H7 (cell line): ENCODE measurements around the gene BCL11A. TPM values are rescaled to one million over a fixed set of nuclear protein-coding genes. Genes with fewer than 3 reads are reported as not detected.

Experiments
- DNase-seq: peaks from one replicate; pipeline ENCODE4 v3.0.0; 2012
- H3K27me3 ChIP-seq: 2 replicates; pipeline ENCODE4 v1.6.0; 2011; ENCODE audit warnings: mild to moderate bottlenecking, low read length; ENCODE audit not compliant: control insufficient read depth, insufficient read depth
- H3K36me3 ChIP-seq: replicated peaks from 2 replicates; pipeline ENCODE4 v1.5.1; 2011; ENCODE audit warnings: low read length; ENCODE audit not compliant: control insufficient read depth, insufficient read depth
- H3K4me3 ChIP-seq: 2 replicates; pipeline ENCODE4 v1.5.1; 2011; ENCODE audit warnings: low read depth, mild to moderate bottlenecking, control low read depth, low read length, moderate library complexity; ENCODE audit not compliant: insufficient read depth
- total RNA-seq: library from RNA; depleted of rRNA; stranded (reverse); fragments of >200 nt; shearing (Covaris generic); gene quantifications from 2 replicates; pipeline ENCODE4 v1.2.3, GENCODE V29; 2014

BCL11A gene
- total RNA-seq, 1 experiment from 2014 or later = 30.5 TPM

- no peak for DNase-seq
- Histone ChIP-seq H3K36me3 (peaks cover 1% of the 10 kb centered on the region; the same call in 1 of the 2 replicates), H3K27me3 (no peaks in the 10 kb centered on the region), H3K4me3 (no peak overlapping the region)
These were observed 62.6 kb downstream of the BCL11A start for GRCh38 chr2:60490848-60491247.

GRCh38 chr2:60490441-60490840 is 63.0 kb downstream of the BCL11A start:
- Histone ChIP-seq H3K36me3 (peaks cover 1% of the 10 kb centered on the region; the same call in 1 of the 2 replicates), H3K27me3 (no peaks in the 10 kb centered on the region), H3K4me3 (no peak overlapping the region)
- DNase-seq = no peak

GRCh38 chr2:60489289-60489688 is 64.2 kb downstream of the BCL11A start:
- Histone ChIP-seq H3K36me3 (peaks cover 1% of the 10 kb centered on the region; the same call in 1 of the 2 replicates), H3K4me3 (no peak overlapping the region), H3K27me3 (no peaks in the 10 kb centered on the region)
- no peak for DNase-seq

GRCh38 chr2:60488291-60488690 is 65.2 kb downstream of the BCL11A start:
- DNase-seq = no peak
- H3K4me3 ChIP-seq = no peak overlapping the region
- H3K27me3 ChIP-seq = no peaks in the 10 kb centered on the region
- peaks cover 1% of the 10 kb centered on the region for H3K36me3 ChIP-seq

- peaks cover 1% of the 10 kb centered on the region for H3K36me3 ChIP-seq
- DNase-seq = no peak
- no peak overlapping the region for H3K4me3 ChIP-seq
- H3K27me3 ChIP-seq = no peaks in the 10 kb centered on the region
These were observed 66.3 kb downstream of the BCL11A start for GRCh38 chr2:60487174-60487573.

GRCh38 chr2:60486551-60486950 is 66.9 kb downstream of the BCL11A start:
- Histone ChIP-seq H3K27me3 (no peaks in the 10 kb centered on the region), H3K36me3 (peaks cover 1% of the 10 kb centered on the region), H3K4me3 (no peak overlapping the region)
- no peak for DNase-seq

- no peak for DNase-seq
- Histone ChIP-seq H3K27me3 (no peaks in the 10 kb centered on the region), H3K36me3 (peaks cover 1% of the 10 kb centered on the region), H3K4me3 (no peak overlapping the region)
These were observed 67.4 kb downstream of the BCL11A start for GRCh38 chr2:60486067-60486466.

- no peak for DNase-seq
- Histone ChIP-seq H3K36me3 (peaks cover 1% of the 10 kb centered on the region), H3K27me3 (no peaks in the 10 kb centered on the region), H3K4me3 (no peak overlapping the region)
These were observed 67.9 kb downstream of the BCL11A start for GRCh38 chr2:60485550-60485949.

- DNase-seq = no peak
- Histone ChIP-seq H3K36me3 (peaks cover 1% of the 10 kb centered on the region), H3K27me3 (no peaks in the 10 kb centered on the region), H3K4me3 (no peak overlapping the region)
These were observed 68.4 kb downstream of the BCL11A start for GRCh38 chr2:60485055-60485454.

- no peak for DNase-seq
- no peaks in the 10 kb centered on the region for H3K27me3 ChIP-seq
- no peak overlapping the region for H3K4me3 ChIP-seq
- H3K36me3 ChIP-seq = peaks cover 1% of the 10 kb centered on the region
These were observed 69.3 kb downstream of the BCL11A start for GRCh38 chr2:60484133-60484645.

GRCh38 chr2:60483401-60483800 is 70.1 kb downstream of the BCL11A start:
- peaks cover 1% of the 10 kb centered on the region for H3K36me3 ChIP-seq
- no peaks in the 10 kb centered on the region for H3K27me3 ChIP-seq
- no peak overlapping the region for H3K4me3 ChIP-seq
- DNase-seq = no peak

- H3K4me3 ChIP-seq = no peak overlapping the region
- no peak for DNase-seq
- H3K27me3 ChIP-seq = peaks cover 3% of the 10 kb centered on the region
- peaks cover 1% of the 10 kb centered on the region for H3K36me3 ChIP-seq
These were observed 71.2 kb downstream of the BCL11A start for GRCh38 chr2:60482222-60482621.

- Histone ChIP-seq H3K36me3 (no peaks in the 10 kb centered on the region; the same call in 1 of the 2 replicates), H3K4me3 (no peak overlapping the region), H3K27me3 (peaks cover 3% of the 10 kb centered on the region)
- no peak for DNase-seq
These were observed 72.2 kb downstream of the BCL11A start for GRCh38 chr2:60481257-60481656.

- no peak for DNase-seq
- peaks cover 6% of the 10 kb centered on the region for H3K27me3 ChIP-seq
- H3K36me3 ChIP-seq = no peaks in the 10 kb centered on the region; the same call in 1 of the 2 replicates
- H3K4me3 ChIP-seq = no peak overlapping the region
These were observed 73.2 kb downstream of the BCL11A start for GRCh38 chr2:60480089-60480773.

GRCh38 chr2:60479226-60480088 is 74.0 kb downstream of the BCL11A start:
- DNase-seq = no peak
- H3K4me3 ChIP-seq = no peak overlapping the region
- peaks cover 6% of the 10 kb centered on the region for H3K27me3 ChIP-seq
- no peaks in the 10 kb centered on the region; the same call in 1 of the 2 replicates for H3K36me3 ChIP-seq
